GM12878 (cell line): ENCODE measurements around the gene CNRIP1. TPM values are rescaled to one million over a fixed set of nuclear protein-coding genes. Genes with fewer than 3 reads are reported as not detected.
A peak's percentile ranks its signal among the peaks of the same experiment; 100 is the strongest.

ENCODE experiments used
- ATF3 ChIP-seq: IDR thresholded peaks from 2 replicates; pipeline ENCODE4 v1.6.1; 2011; ENCODE audit warnings: low read depth, mild to moderate bottlenecking, low read length, moderate library complexity, borderline replicate concordance; ENCODE audit errors: extremely low read depth
- CUX1 ChIP-seq: IDR thresholded peaks from 2 replicates; pipeline ENCODE4 v1.6.1; 2012; ENCODE audit warnings: improper control_type of control experiment, low read depth, low read length; ENCODE audit not compliant: insufficient replicate concordance
- DPF2 ChIP-seq: fragments of 450-650 bp; IDR thresholded peaks from 2 replicates; pipeline ENCODE4 v1.6.1; 2017; ENCODE audit warnings: mild to moderate bottlenecking
- EP300 ChIP-seq, 2 experiments: fragments of 150-350 bp in 1 of 2; IDR thresholded peaks; 2 replicates each; pipeline ENCODE4 v1.6.1; 2011 to 2012; ENCODE audit warnings: low read depth in 2 of 2, low read length in 2 of 2, borderline replicate concordance in 1 of 2, improper control_type of control experiment in 1 of 2, inconsistent platforms in 1 of 2; ENCODE audit not compliant: control insufficient read depth in 1 of 2
- HDAC6 ChIP-seq: fragments of 200-600 bp; sonication (generic); IDR thresholded peaks from one replicate; pipeline ENCODE4 v1.8.0; 2017; ENCODE audit warnings: antibody characterized with exemption; ENCODE audit not compliant: unreplicated experiment
- KLF5 ChIP-seq: fragments of 450-650 bp; IDR thresholded peaks from 2 replicates; pipeline ENCODE4 v1.6.1; 2014; ENCODE audit warnings: mild to moderate bottlenecking; ENCODE audit not compliant: partially characterized antibody
- MLLT1 ChIP-seq: fragments of 450-650 bp; IDR thresholded peaks from 2 replicates; pipeline ENCODE4 v1.6.1; 2016; ENCODE audit warnings: mild to moderate bottlenecking
- MTA2 ChIP-seq: fragments of 450-650 bp; IDR thresholded peaks from 2 replicates; pipeline ENCODE4 v1.6.1; 2016; ENCODE audit warnings: low read depth, mild to moderate bottlenecking, moderate library complexity
- RELA ChIP-seq: fragments of 450-650 bp; IDR thresholded peaks from 2 replicates; pipeline ENCODE4 v1.8.0; 2014; ENCODE audit warnings: borderline replicate concordance; ENCODE audit not compliant: partially characterized antibody
- SIX5 ChIP-seq: IDR thresholded peaks from 2 replicates; pipeline ENCODE4 v1.6.1; 2011; ENCODE audit warnings: mild to moderate bottlenecking, low read depth, low read length, moderate library complexity; ENCODE audit not compliant: severe bottlenecking
- SKIL ChIP-seq: fragments of 450-650 bp; IDR thresholded peaks from 2 replicates; pipeline ENCODE4 v1.6.1; 2017; ENCODE audit warnings: mild to moderate bottlenecking, low read depth, inconsistent platforms; ENCODE audit not compliant: poor library complexity, severe bottlenecking
- SREBF1 ChIP-seq: IDR thresholded peaks from 2 replicates; pipeline ENCODE4 v1.6.1; 2012; ENCODE audit warnings: mild to moderate bottlenecking, low read length
- STAT1 ChIP-seq: fragments of 450-650 bp; conservative IDR thresholded peaks from 2 replicates; pipeline ENCODE4 v1.6.1; 2014; ENCODE audit warnings: antibody characterized with exemption, mild to moderate bottlenecking
- SUZ12 ChIP-seq: fragments of 200-600 bp; sonication (generic); IDR thresholded peaks from one replicate; pipeline ENCODE4 v1.6.1; 2018; ENCODE audit warnings: antibody characterized with exemption, mild to moderate bottlenecking; ENCODE audit not compliant: unreplicated experiment
- YBX1 ChIP-seq: fragments of 450-650 bp; IDR thresholded peaks from 2 replicates; pipeline ENCODE4 v1.6.1; 2016; ENCODE audit warnings: antibody characterized with exemption
- ZBTB11 ChIP-seq: fragments of 450-650 bp; formaldehyde crosslinking; IDR thresholded peaks from 2 replicates; pipeline ENCODE4 v1.5.0; 2022; ENCODE audit warnings: mild to moderate bottlenecking, missing genetic modification characterization
- ZZZ3 ChIP-seq: IDR thresholded peaks from 2 replicates; pipeline ENCODE4 v1.6.1; 2011; ENCODE audit warnings: low read depth; ENCODE audit not compliant: control insufficient read depth, insufficient read length
- polyA plus RNA-seq, 11 experiments: library from polyadenylated mRNA; depleted of rRNA in 4 of 11; unstranded in 6 of 11; stranded (reverse) in 5 of 11; fragments of >200 nt; fragmentation: Nextera tagmentation in 4 of 11; fragmentation: Illumina TruSeq in 1 of 11; extraction: Ambion mirVana in 4 of 11; extraction: Trizol in 1 of 11; gene quantifications; 1 replicate in 1 of 11; 2 replicates in 10 of 11; pipeline versions ENCODE4 v1.2.1 to v1.2.3, GENCODE V29; 2011 to 2016; ENCODE audit warnings: inconsistent platforms in 2 of 11, missing spikeins in 2 of 11, low read depth in 1 of 11
- total RNA-seq, 4 experiments: library from RNA; depleted of rRNA in 3 of 4; stranded (reverse); fragments of >200 nt in 3 of 4; fragmentation: Illumina TruSeq in 1 of 4; extraction: Trizol in 1 of 4; gene quantifications; 2 replicates each; pipeline versions ENCODE4 v1.2.1 to v1.2.3, GENCODE V29; 2013 to 2021

CNRIP1 gene
- total and polyA plus RNA-seq, 10 of the 15 experiments (the other 5 are each of a cell fraction or from before 2014, with no cell fraction given) = not detected

- TF ChIP-seq CUX1 = peak; percentile 19
- peak; percentile 51 for TF ChIP-seq SKIL
- TF ChIP-seq ZBTB11 = no peak
- TF ChIP-seq MTA2 = peak; percentile 13; the same call in 1 of the 2 replicates
- no peak for TF ChIP-seq ZZZ3
- peak; percentile 35; the same call in 1 of the 2 replicates for TF ChIP-seq DPF2
- peak; percentile 53; the same call in 1 of the 2 replicates for TF ChIP-seq MLLT1
- TF ChIP-seq SIX5 = peak; percentile 7
- no peak for TF ChIP-seq YBX1
- TF ChIP-seq RELA = no peak
- TF ChIP-seq SUZ12 = no peak
- TF ChIP-seq ATF3 = peak; percentile 62; the same call in 1 of the 2 replicates
- 0 out of 2 replicates have a peak, but pooled peaks have one; percentile 46 for TF ChIP-seq SREBF1
- TF ChIP-seq STAT1 = no peak
- TF ChIP-seq HDAC6 = no peak
- peak; percentile 34 to 68; a peak in 1 of 4 replicates for TF ChIP-seq EP300 (IDR thresholded peaks at IDR 0.05; ENCODE audit: borderline replicate concordance in 1 of 2, control insufficient read depth in 1 of 2, low read depth in 2 of 2, low read length in 2 of 2)
- peak; percentile 26 for TF ChIP-seq KLF5
Measured at GRCh38 chr2:68362069-68362468, 42.3 kb upstream of the CNRIP1 start (continued).
